G401 (cell line): ENCODE results near the gene TMEM100. TPM values are rescaled to one million over a fixed set of nuclear protein-coding genes. Genes with fewer than 3 reads are reported as not detected.

Experiments
- total RNA-seq: library from RNA; depleted of rRNA; stranded (reverse); fragments of >200 nt; shearing (Covaris generic); gene quantifications from 2 replicates; pipeline ENCODE4 v1.2.3, GENCODE V29; 2014; rRNA removed

The TMEM100 gene
- total RNA-seq, 1 experiment from 2014 or later = not detected

Other genes starting within 250 kb of the TMEM100 start
- gene SMIM36, start 211.4 kb downstream of the TMEM100 start, total RNA-seq = not detected in 2 replicates
- gene PCTP, start 28.2 kb upstream of the TMEM100 start, total RNA-seq = 18.1 TPM in 2 replicates